ENCODE results near the gene NDE1. TPM values are rescaled to one million over a fixed set of nuclear protein-coding genes. Genes with fewer than 3 reads are reported as not detected.
"Not testable (repeated sequence)": the region's sequence is repeated elsewhere in the genome, so short reads cannot be mapped to it uniquely, and the experiment has no call there.

Gene NDE1
- total RNA-seq, 2 experiments from 2014 or later: 150 to 161 TPM

- CTCF ChIA-PET: interaction anchor here (0.5 to 1.3 kb wide), 2 partner anchors 12 to 280 kb away, joined by 3 to 4 read pairs; no protein-coding TSS in a partner anchor
- no peak for DNase-seq
- Mint-ChIP-seq H3K4me1 (ENCODE audit: low read depth) (peaks cover 14% of the 10 kb centered on the region), H3K27ac (no peak overlapping the region), H3K4me3 (no peak overlapping the region), H3K36me3 (ENCODE audit: low read depth) (peaks cover 4% of the 10 kb centered on the region), H3K9me3 (no peaks in the 10 kb centered on the region), H3K27me3 (ENCODE audit: low read depth) (no peaks in the 10 kb centered on the region)
- intact Hi-C loops (cut with micrococcal nuclease): loop anchor here (10.0 kb wide), 1 partner anchor 47 kb away; no protein-coding TSS in a partner anchor
Measured at GRCh38 chr16:15708096-15708495, 58.1 kb downstream of the NDE1 start.

- no peak for DNase-seq
Measured at GRCh38 chr16:15708997-15709396, 59.0 kb downstream of the NDE1 start.

GRCh38 chr16:15714393-15715172 is 64.5 kb downstream of the NDE1 start:
- Mint-ChIP-seq H3K9me3 (no peaks in the 10 kb centered on the region), H3K27me3 (ENCODE audit: low read depth) (no peaks in the 10 kb centered on the region), H3K4me1 (ENCODE audit: low read depth) (peaks cover 4% of the 10 kb centered on the region), H3K36me3 (ENCODE audit: low read depth) (peaks cover 2% of the 10 kb centered on the region), H3K27ac (no peak overlapping the region), H3K4me3 (no peak overlapping the region)
- intact Hi-C loops (cut with micrococcal nuclease): no loop called here
- CTCF ChIA-PET: no interaction called here
- no peak for DNase-seq

More at GRCh38 chr16:15708997-15709396, 59.0 kb downstream of the NDE1 start:
- intact Hi-C loops (cut with micrococcal nuclease): loop anchor here (10.0 kb wide), 1 partner anchor 46 kb away; no protein-coding TSS in a partner anchor
- Mint-ChIP-seq H3K4me3 (no peak overlapping the region), H3K4me1 (ENCODE audit: low read depth) (peaks cover 10% of the 10 kb centered on the region), H3K27ac (no peak overlapping the region), H3K27me3 (ENCODE audit: low read depth) (no peaks in the 10 kb centered on the region), H3K9me3 (no peaks in the 10 kb centered on the region), H3K36me3 (ENCODE audit: low read depth) (peaks cover 4% of the 10 kb centered on the region)
- CTCF ChIA-PET: interaction anchor here (0.5 to 1.2 kb wide), 3 partner anchors 13 to 192 kb away, joined by 3 to 4 read pairs (median 3); no protein-coding TSS in a partner anchor

- Mint-ChIP-seq H3K4me3 (no peak overlapping the region), H3K9me3 (no peaks in the 10 kb centered on the region), H3K36me3 (ENCODE audit: low read depth) (peaks cover 2% of the 10 kb centered on the region), H3K27me3 (ENCODE audit: low read depth) (no peaks in the 10 kb centered on the region), H3K4me1 (ENCODE audit: low read depth) (peaks cover 4% of the 10 kb centered on the region), H3K27ac (no peak overlapping the region)
- intact Hi-C loops (cut with micrococcal nuclease): no loop called here
- CTCF ChIA-PET: no interaction called here
- DNase-seq: no peak
Measured at GRCh38 chr16:15715221-15715620, 65.2 kb downstream of the NDE1 start.

- intact Hi-C loops (cut with micrococcal nuclease): no loop called here
- no peak overlapping the region for H3K27ac Mint-ChIP-seq
- no peak for DNase-seq
- no peak overlapping the region for H3K4me3 Mint-ChIP-seq
- H3K4me1 Mint-ChIP-seq (ENCODE audit: low read depth): peaks cover 4% of the 10 kb centered on the region
- peaks cover 5% of the 10 kb centered on the region for H3K36me3 Mint-ChIP-seq (ENCODE audit: low read depth)
- H3K9me3 Mint-ChIP-seq: no peaks in the 10 kb centered on the region
- H3K27me3 Mint-ChIP-seq (ENCODE audit: low read depth): no peaks in the 10 kb centered on the region
- CTCF ChIA-PET: interaction anchor here (0.5 kb wide), 1 partner anchor 643 kb away, joined by 5 read pairs; no protein-coding TSS in a partner anchor
Measured at GRCh38 chr16:15716694-15717447, 66.8 kb downstream of the NDE1 start.

GRCh38 chr16:15721018-15721417 is 71.0 kb downstream of the NDE1 start:
- Mint-ChIP-seq H3K27ac (no peak overlapping the region), H3K36me3 (ENCODE audit: low read depth) (peaks cover 15% of the 10 kb centered on the region), H3K4me1 (ENCODE audit: low read depth) (no peaks in the 10 kb centered on the region), H3K4me3 (no peak overlapping the region), H3K9me3 (no peaks in the 10 kb centered on the region), H3K27me3 (ENCODE audit: low read depth) (no peaks in the 10 kb centered on the region)
- intact Hi-C loops (cut with micrococcal nuclease): no loop called here
- no peak for DNase-seq
- CTCF ChIA-PET: no interaction called here

GRCh38 chr16:15723808-15724207 is 73.8 kb downstream of the NDE1 start:
- H3K27ac Mint-ChIP-seq: no peak overlapping the region
- CTCF ChIA-PET: interaction anchor here (1.0 kb wide), 1 partner anchor 296 kb away, joined by 6 read pairs; no protein-coding TSS in a partner anchor
- H3K4me1 Mint-ChIP-seq (ENCODE audit: low read depth): no peaks in the 10 kb centered on the region
- no peaks in the 10 kb centered on the region for H3K27me3 Mint-ChIP-seq (ENCODE audit: low read depth)
- no peaks in the 10 kb centered on the region for H3K9me3 Mint-ChIP-seq
- no peak overlapping the region for H3K4me3 Mint-ChIP-seq
- intact Hi-C loops (cut with micrococcal nuclease): no loop called here
- no peak for DNase-seq
- H3K36me3 Mint-ChIP-seq (ENCODE audit: low read depth): peaks cover 20% of the 10 kb centered on the region

GRCh38 chr16:15725641-15726240 is 75.7 kb downstream of the NDE1 start:
- Mint-ChIP-seq H3K9me3 (no peaks in the 10 kb centered on the region), H3K4me3 (no peak overlapping the region), H3K36me3 (ENCODE audit: low read depth) (peaks cover 18% of the 10 kb centered on the region), H3K27ac (no peak overlapping the region), H3K4me1 (ENCODE audit: low read depth) (no peaks in the 10 kb centered on the region), H3K27me3 (ENCODE audit: low read depth) (no peaks in the 10 kb centered on the region)
- CTCF ChIA-PET: interaction anchor here (0.6 kb wide), 1 partner anchor 255 kb away, joined by 4 read pairs; no protein-coding TSS in a partner anchor
- intact Hi-C loops (cut with micrococcal nuclease): no loop called here
- no peak for DNase-seq

GRCh38 chr16:15726715-15727114 is 76.7 kb downstream of the NDE1 start:
- no peak for DNase-seq
- no peak overlapping the region for H3K27ac Mint-ChIP-seq
- H3K36me3 Mint-ChIP-seq (ENCODE audit: low read depth): peaks cover 17% of the 10 kb centered on the region
- H3K4me3 Mint-ChIP-seq: no peak overlapping the region
- no peaks in the 10 kb centered on the region for H3K9me3 Mint-ChIP-seq
- no peaks in the 10 kb centered on the region for H3K27me3 Mint-ChIP-seq (ENCODE audit: low read depth)
- CTCF ChIA-PET: no interaction called here
- intact Hi-C loops (cut with micrococcal nuclease): no loop called here
- H3K4me1 Mint-ChIP-seq (ENCODE audit: low read depth): no peaks in the 10 kb centered on the region

- CTCF ChIA-PET: interaction anchor here (1.3 kb wide), 1 partner anchor 38 kb away, joined by 3 read pairs; no protein-coding TSS in a partner anchor
- H3K27ac Mint-ChIP-seq; H3K4me3 Mint-ChIP-seq; H3K4me1 Mint-ChIP-seq (ENCODE audit: low read depth); DNase-seq; H3K27me3 Mint-ChIP-seq (ENCODE audit: low read depth); intact Hi-C loops (cut with micrococcal nuclease); H3K9me3 Mint-ChIP-seq: not testable (repeated sequence)
- peaks cover 17% of the 10 kb centered on the region for H3K36me3 Mint-ChIP-seq (ENCODE audit: low read depth)
Measured at GRCh38 chr16:15727697-15728096, 77.7 kb downstream of the NDE1 start.

- no peak for DNase-seq
- CTCF ChIA-PET: interaction anchor here (0.6 to 1.2 kb wide), 2 partner anchors 12 to 31 kb away, joined by 3 to 4 read pairs; no protein-coding TSS in a partner anchor
- Mint-ChIP-seq H3K36me3 (ENCODE audit: low read depth) (peaks cover 17% of the 10 kb centered on the region), H3K9me3 (no peaks in the 10 kb centered on the region), H3K4me1 (ENCODE audit: low read depth) (no peaks in the 10 kb centered on the region), H3K27ac (no peak overlapping the region), H3K4me3 (no peak overlapping the region), H3K27me3 (ENCODE audit: low read depth) (no peaks in the 10 kb centered on the region)
- intact Hi-C loops (cut with micrococcal nuclease): no loop called here
Measured at GRCh38 chr16:15729152-15729551, 79.1 kb downstream of the NDE1 start.

- CTCF ChIA-PET: interaction anchor here (1.2 kb wide), 2 partner anchors 27 to 142 kb away, joined by 3 read pairs; no protein-coding TSS in a partner anchor
- intact Hi-C loops (cut with micrococcal nuclease): no loop called here
- DNase-seq: no peak
- H3K27me3 Mint-ChIP-seq (ENCODE audit: low read depth): no peaks in the 10 kb centered on the region
- no peaks in the 10 kb centered on the region for H3K36me3 Mint-ChIP-seq (ENCODE audit: low read depth)
- H3K9me3 Mint-ChIP-seq: no peaks in the 10 kb centered on the region
- no peaks in the 10 kb centered on the region for H3K4me1 Mint-ChIP-seq (ENCODE audit: low read depth)
- H3K4me3 Mint-ChIP-seq: no peak overlapping the region
- H3K27ac Mint-ChIP-seq: no peak overlapping the region
Measured at GRCh38 chr16:15732416-15732815, 82.4 kb downstream of the NDE1 start.
